Activated CD8-positive, alpha-beta memory T cell treated with anti-CD3 and anti-CD28 coated beads, Interleukin-2, amount 50 U/mL, for 1 hour (primary cell): ENCODE results near the gene INO80E.
"Not testable (repeated sequence)": the region's sequence is repeated elsewhere in the genome, so short reads cannot be mapped to it uniquely, and the experiment has no call there.

Source experiments
- DNase-seq: peaks from one replicate; pipeline ENCODE4 v3.0.0-alpha.2; 2020; ENCODE audit errors: extremely low read depth

INO80E gene

GRCh38 chr16:29995911-29996765, at the start of gene INO80E:
INO80E (plus strand) TSS chr16:29996241; CDS start chr16:29996311, 70 bp downstream.
- peak; percentile 90 for DNase-seq

GRCh38 chr16:29947897-29948296, 48.1 kb upstream of the INO80E start:
- DNase-seq, result no peak

- no peak for DNase-seq
Observed at GRCh38 chr16:29950806-29951461, 45.1 kb upstream of the INO80E start.

GRCh38 chr16:29951625-29952365, 44.2 kb upstream of the INO80E start:
- DNase-seq, result no peak

GRCh38 chr16:29958756-29959155, 37.3 kb upstream of the INO80E start:
- no peak for DNase-seq

GRCh38 chr16:29959293-29959692, 36.7 kb upstream of the INO80E start:
- DNase-seq, result no peak

- DNase-seq, result not testable (repeated sequence)
Observed at GRCh38 chr16:29959821-29960220, 36.2 kb upstream of the INO80E start.

- DNase-seq, result no peak
Observed at GRCh38 chr16:29961127-29961478, 34.9 kb upstream of the INO80E start.

GRCh38 chr16:29961479-29962343, 34.3 kb upstream of the INO80E start, which contains the start of gene TMEM219:
TMEM219 (plus strand) TSS chr16:29962079; CDS start chr16:29963144, 1,065 bp downstream.
- peak; percentile 59 for DNase-seq

GRCh38 chr16:29962344-29962994, 33.6 kb upstream of the INO80E start:
- DNase-seq, result no peak

GRCh38 chr16:29963021-29963743, 32.9 kb upstream of the INO80E start:
- no peak for DNase-seq

GRCh38 chr16:29968205-29968604, 27.8 kb upstream of the INO80E start:
- DNase-seq, result no peak

- no peak for DNase-seq
Observed at GRCh38 chr16:29971304-29971703, 24.7 kb upstream of the INO80E start.

GRCh38 chr16:29972500-29972899, 23.5 kb upstream of the INO80E start:
- no peak for DNase-seq

- DNase-seq, result no peak
Observed at GRCh38 chr16:29972992-29973383, 23.1 kb upstream of the INO80E start.

GRCh38 chr16:29973384-29974246, 22.4 kb upstream of the INO80E start, which contains the start of gene TAOK2:
TAOK2 (plus strand) TSS chr16:29973868; CDS start chr16:29977773, 3,905 bp downstream.
- peak; percentile 83 for DNase-seq

GRCh38 chr16:29974291-29975133, 21.5 kb upstream of the INO80E start:
- no peak for DNase-seq

GRCh38 chr16:29975134-29975538, 20.9 kb upstream of the INO80E start:
- DNase-seq, result no peak
